Measurements from ENCODE around the gene BIRC2. TPM values are rescaled to one million over a fixed set of nuclear protein-coding genes. Genes with fewer than 3 reads are reported as not detected.

Gene BIRC2
- total RNA-seq, 1 donor from 2014 or later, result 42.8 TPM

DNA sequence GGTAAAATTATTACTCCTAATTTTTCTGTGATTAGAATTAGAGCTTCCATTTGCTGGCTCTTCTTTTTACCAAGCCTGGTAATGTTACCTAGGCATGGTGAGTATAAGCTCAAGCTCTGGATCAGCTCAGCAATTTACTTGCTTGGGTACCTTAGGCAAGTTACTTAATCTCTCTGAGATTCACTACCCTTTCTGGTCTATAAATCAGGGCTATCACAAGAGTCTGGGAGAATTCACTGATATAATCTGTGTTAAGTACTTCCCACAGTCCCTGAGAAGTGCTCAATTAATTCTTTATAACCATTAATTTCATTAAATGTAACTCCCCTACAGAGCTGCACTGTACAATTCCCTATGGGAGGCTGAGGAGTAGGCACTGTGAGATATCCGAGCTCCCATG is 61.3 kb downstream of the BIRC2 start:
- Mint-ChIP-seq H3K9me3 (no peaks in the 10 kb centered on the region), H3K27me3 (ENCODE audit: low read depth) (no peaks in the 10 kb centered on the region), H3K4me3 (no peak overlapping the region), H3K36me3 (peaks cover 12% of the 10 kb centered on the region), H3K27ac (no peak overlapping the region), H3K4me1 (peaks cover 13% of the 10 kb centered on the region)
- no peak for DNase-seq (ENCODE audit: low spot score in 2 of 2, unreplicated experiment in 2 of 2)
- TF ChIP-seq, protein P1, sequence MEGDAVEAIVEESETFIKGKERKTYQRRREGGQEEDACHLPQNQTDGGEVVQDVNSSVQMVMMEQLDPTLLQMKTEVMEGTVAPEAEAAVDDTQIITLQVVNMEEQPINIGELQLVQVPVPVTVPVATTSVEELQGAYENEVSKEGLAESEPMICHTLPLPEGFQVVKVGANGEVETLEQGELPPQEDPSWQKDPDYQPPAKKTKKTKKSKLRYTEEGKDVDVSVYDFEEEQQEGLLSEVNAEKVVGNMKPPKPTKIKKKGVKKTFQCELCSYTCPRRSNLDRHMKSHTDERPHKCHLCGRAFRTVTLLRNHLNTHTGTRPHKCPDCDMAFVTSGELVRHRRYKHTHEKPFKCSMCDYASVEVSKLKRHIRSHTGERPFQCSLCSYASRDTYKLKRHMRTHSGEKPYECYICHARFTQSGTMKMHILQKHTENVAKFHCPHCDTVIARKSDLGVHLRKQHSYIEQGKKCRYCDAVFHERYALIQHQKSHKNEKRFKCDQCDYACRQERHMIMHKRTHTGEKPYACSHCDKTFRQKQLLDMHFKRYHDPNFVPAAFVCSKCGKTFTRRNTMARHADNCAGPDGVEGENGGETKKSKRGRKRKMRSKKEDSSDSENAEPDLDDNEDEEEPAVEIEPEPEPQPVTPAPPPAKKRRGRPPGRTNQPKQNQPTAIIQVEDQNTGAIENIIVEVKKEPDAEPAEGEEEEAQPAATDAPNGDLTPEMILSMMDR (IDR thresholded peaks at IDR 0.05; ENCODE audit: unreplicated experiment), result no peak

DNA sequence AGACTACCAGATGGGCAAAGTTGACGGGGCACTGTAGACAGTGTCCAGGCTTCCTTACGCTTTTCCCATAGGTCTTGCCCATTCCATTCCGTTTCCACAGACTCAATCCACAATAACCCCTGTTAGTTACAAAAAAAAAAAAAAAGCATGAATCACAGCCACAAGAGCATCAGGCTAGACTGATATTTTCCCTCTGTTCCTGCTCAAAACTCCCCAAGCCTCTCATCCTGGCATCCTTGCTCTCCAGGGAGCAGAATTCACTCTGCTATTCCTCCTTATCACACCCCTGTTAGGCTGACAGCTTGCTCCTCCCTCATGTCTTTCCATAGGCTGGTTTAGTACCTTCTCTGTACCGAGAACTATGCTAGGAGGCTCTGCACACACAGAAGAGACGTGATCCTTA is 63.4 kb downstream of the BIRC2 start:
- Mint-ChIP-seq H3K4me1 (peaks cover 13% of the 10 kb centered on the region), H3K9me3 (peaks cover 17% of the 10 kb centered on the region), H3K27ac (peak overlapping the region; percentile 73), H3K4me3 (no peak overlapping the region), H3K27me3 (ENCODE audit: low read depth) (no peaks in the 10 kb centered on the region), H3K36me3 (peaks cover 25% of the 10 kb centered on the region)
- TF ChIP-seq, protein P1 (IDR thresholded peaks at IDR 0.05; ENCODE audit: unreplicated experiment), result no peak
- DNase-seq (ENCODE audit: low spot score in 2 of 2, unreplicated experiment in 2 of 2), result no peak

DNA sequence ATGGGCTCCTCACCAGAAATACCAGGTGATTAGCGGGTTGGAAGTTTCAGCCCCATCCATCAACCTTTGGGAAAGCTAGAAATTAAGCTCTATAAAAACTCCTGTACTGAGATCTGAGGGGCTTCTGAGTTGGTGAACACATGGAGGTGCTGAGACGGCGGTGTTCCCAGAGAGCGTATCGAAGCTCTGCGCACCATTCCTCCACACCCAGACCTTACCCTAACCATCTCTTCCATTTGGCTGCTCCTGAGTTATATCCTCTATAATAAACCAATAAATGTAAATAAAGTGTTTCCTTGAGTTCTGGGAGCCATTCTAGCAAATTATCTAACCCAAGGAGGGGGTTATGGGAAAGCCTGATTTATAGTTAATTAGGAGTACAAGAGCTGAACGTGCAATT is 64.1 kb downstream of the BIRC2 start:
- H3K27ac Mint-ChIP-seq, result no peak overlapping the region
- no peak for DNase-seq (ENCODE audit: low spot score in 2 of 2, unreplicated experiment in 2 of 2)
- H3K4me3 Mint-ChIP-seq, result no peak overlapping the region
- no peaks in the 10 kb centered on the region for H3K27me3 Mint-ChIP-seq (ENCODE audit: low read depth)
- peaks cover 22% of the 10 kb centered on the region for H3K9me3 Mint-ChIP-seq
- peaks cover 26% of the 10 kb centered on the region for H3K36me3 Mint-ChIP-seq
- TF ChIP-seq, protein P1 (IDR thresholded peaks at IDR 0.05; ENCODE audit: unreplicated experiment), result no peak
- H3K4me1 Mint-ChIP-seq, result peaks cover 13% of the 10 kb centered on the region

DNA sequence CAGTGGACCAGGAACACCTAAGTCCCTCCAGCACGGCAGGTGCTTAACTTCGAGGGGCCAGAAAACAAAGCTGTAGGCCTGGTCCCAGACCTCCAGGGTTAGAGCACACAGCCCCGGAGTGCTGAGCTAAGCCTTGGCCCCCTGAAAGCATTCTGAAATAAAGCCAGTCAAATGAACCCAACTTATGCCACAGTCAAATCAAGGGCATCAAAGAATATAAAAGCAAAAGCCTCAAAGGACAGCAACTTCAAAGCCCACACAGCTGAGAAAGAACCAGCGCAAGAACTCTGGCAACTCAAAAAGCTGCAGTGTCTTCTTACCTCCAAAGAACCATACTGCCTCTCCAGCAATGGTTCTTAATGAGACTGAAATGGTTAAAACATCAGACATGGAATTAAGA is 66.5 kb downstream of the BIRC2 start:
- peaks cover 44% of the 10 kb centered on the region for H3K36me3 Mint-ChIP-seq
- H3K4me3 Mint-ChIP-seq, result no peak overlapping the region
- H3K4me1 Mint-ChIP-seq, result peaks cover 7% of the 10 kb centered on the region
- H3K27ac Mint-ChIP-seq, result no peak overlapping the region
- TF ChIP-seq, protein P1 (IDR thresholded peaks at IDR 0.05; ENCODE audit: unreplicated experiment), result no peak
- H3K9me3 Mint-ChIP-seq, result peaks cover 43% of the 10 kb centered on the region
- DNase-seq (ENCODE audit: low spot score in 2 of 2, unreplicated experiment in 2 of 2), result no peak
- H3K27me3 Mint-ChIP-seq (ENCODE audit: low read depth), result no peaks in the 10 kb centered on the region

DNA sequence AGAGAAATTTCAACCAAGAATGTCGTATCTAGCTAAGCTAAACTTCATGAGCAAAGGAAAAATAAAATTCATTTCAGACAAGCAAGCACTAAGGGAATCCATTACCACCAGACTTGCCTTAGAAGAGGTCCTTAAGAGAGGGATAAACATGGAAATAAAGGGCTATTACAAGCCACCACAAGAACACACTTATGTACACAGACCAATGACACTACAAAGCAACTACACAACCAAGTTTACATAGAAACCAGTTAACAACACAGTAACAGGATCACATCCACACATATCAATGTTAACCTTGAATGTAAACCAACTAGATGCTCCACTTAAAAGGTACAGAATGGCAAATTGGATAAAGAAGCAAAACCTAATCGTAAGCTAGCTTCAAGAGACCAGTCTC is 67.5 kb downstream of the BIRC2 start:
- peaks cover 49% of the 10 kb centered on the region for H3K9me3 Mint-ChIP-seq
- no peak overlapping the region for H3K4me3 Mint-ChIP-seq
- H3K27ac Mint-ChIP-seq, result no peak overlapping the region
- no peaks in the 10 kb centered on the region for H3K27me3 Mint-ChIP-seq (ENCODE audit: low read depth)
- H3K36me3 Mint-ChIP-seq, result peaks cover 51% of the 10 kb centered on the region
- TF ChIP-seq, protein P1 (IDR thresholded peaks at IDR 0.05; ENCODE audit: unreplicated experiment), result no peak
- no peak for DNase-seq (ENCODE audit: low spot score in 2 of 2, unreplicated experiment in 2 of 2)
- H3K4me1 Mint-ChIP-seq, result peaks cover 7% of the 10 kb centered on the region

DNA sequence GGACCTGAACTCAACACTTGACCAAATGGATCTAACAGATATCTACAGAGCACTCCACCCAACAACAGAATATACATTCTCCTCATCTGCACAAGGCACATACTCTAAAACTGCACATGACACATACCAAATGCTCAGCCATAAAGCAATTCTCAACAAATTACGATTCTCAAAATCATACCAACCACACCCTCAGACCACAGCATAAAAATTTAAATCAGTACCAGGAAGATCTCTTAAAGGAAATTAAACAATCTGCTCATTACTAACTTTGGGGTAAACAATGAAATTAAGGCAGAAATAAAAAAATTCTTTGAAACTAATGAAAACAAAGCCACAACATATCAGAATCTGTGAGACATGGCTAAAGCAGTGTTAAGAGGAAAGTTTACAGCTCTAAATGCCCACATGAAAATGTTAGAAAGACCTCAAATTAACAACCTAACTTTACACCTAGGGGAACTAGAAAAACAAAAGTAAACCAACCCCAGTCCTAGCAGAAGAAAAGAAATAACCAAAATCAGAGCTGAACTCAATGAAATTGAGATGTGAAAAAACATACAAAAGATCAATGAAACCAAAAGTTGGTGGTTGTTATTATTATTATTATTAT is 68.4 kb downstream of the BIRC2 start:
- H3K27me3 Mint-ChIP-seq (ENCODE audit: low read depth), result no peaks in the 10 kb centered on the region
- peaks cover 49% of the 10 kb centered on the region for H3K9me3 Mint-ChIP-seq
- no peak for DNase-seq (ENCODE audit: low spot score in 2 of 2, unreplicated experiment in 2 of 2)
- H3K27ac Mint-ChIP-seq, result no peak overlapping the region
- H3K4me1 Mint-ChIP-seq, result peaks cover 5% of the 10 kb centered on the region
- peaks cover 51% of the 10 kb centered on the region for H3K36me3 Mint-ChIP-seq
- TF ChIP-seq, protein P1 (IDR thresholded peaks at IDR 0.05; ENCODE audit: unreplicated experiment), result no peak
- H3K4me3 Mint-ChIP-seq, result no peak overlapping the region

Data from mesothelial cell of epicardium (in vitro differentiated cells).